Kidney capillary endothelial cell (primary cell): ENCODE data around the gene MAP7D1.
"Not testable (repeated sequence)": the region's sequence is repeated elsewhere in the genome, so short reads cannot be mapped to it uniquely, and the experiment has no call there.

Experiments
- DNase-seq: peaks from one replicate; pipeline ENCODE4 v3.0.0-alpha.2; 2018; ENCODE audit warnings: low spot score

Gene MAP7D1

DNA sequence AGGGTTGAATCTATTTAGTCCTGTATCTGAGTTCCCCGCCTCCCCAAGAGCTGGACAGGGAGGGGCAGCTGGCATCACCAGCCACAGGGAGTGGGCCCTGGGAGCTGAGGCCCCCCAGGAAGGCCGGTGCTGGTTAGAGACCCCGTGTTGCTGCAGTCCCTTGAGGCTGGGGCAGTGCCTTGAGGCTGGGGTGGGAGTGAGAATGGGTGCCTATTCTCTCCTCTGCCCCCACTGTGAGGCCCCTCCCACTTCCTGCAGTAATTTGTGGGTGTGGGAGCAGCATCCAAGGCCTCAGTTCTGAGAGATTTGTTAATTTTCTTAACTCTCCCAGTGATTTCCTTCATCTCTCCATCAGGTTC, 4.1 kb upstream of the MAP7D1 start:
- DNase-seq = no peak

DNA sequence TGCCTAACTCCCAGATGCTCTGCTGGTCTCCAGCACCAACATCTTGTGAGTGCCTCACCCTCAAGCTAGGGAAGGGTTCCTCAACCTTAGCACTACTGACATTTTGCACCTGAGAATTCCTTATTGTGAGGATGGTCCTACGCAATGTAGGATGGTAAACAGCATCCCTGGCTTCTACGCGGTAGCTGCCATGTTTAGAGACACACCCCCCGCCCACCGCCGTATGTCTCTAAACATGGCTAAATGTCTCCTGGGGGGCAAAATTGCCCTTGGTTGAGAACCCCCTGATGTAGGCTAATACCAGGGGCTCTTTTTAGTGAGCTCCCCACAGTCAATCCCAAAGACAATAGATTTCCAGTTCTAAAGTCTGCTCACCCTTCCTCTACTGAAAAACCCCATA, 2.5 kb upstream of the MAP7D1 start:
- no peak for DNase-seq

DNA sequence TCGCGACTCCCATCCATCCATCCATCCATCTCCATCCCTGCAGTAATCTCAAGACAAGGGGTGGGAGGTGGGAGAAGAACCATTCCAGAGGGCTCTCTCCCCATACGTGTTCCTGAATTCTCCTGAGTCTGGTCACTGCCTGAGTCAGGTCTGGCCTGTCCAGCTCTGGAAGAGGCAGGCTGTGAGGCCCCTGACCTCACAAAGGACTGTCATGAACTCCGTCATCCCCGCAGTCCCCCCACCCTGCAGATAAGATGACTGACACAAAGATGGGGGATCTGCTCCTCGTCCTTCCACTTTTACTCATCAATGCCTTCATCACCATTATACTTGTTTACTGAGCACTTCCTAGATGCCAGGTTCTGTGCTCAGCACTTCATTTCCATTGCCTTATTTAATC, 1.6 kb upstream of the MAP7D1 start:
- no peak for DNase-seq

DNA sequence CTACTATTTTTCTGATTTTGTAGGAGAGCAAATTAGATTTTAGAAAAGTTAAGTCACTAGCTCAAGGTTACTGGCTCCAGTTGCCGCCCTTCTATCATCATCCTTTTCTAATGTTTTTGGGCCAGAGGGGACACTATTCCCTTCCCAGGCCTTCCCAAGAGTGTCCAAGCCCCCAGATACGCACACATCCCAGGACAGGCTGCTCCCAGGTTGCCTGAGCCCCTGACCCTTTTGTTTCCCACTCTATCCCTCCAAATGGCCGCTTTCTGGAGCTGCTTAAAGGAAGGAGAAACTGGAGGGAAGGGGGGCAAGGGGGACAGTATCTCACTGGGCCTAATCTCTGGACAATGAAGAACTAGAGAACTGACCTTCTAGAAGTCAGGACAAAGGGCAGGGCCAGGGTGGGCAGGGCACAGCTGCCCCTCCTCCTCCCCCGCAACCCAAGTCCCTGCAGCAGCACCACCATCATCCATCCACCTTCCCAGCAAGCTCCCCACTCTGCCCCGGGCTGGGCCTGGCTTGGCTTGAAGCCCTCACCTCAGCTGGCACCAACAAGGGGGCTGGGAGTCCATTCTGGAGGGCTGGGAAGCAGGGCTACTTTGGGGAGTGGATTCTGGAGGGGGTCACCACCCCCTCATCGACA, 1.1 kb upstream of the MAP7D1 start:
- DNase-seq = no peak

DNA sequence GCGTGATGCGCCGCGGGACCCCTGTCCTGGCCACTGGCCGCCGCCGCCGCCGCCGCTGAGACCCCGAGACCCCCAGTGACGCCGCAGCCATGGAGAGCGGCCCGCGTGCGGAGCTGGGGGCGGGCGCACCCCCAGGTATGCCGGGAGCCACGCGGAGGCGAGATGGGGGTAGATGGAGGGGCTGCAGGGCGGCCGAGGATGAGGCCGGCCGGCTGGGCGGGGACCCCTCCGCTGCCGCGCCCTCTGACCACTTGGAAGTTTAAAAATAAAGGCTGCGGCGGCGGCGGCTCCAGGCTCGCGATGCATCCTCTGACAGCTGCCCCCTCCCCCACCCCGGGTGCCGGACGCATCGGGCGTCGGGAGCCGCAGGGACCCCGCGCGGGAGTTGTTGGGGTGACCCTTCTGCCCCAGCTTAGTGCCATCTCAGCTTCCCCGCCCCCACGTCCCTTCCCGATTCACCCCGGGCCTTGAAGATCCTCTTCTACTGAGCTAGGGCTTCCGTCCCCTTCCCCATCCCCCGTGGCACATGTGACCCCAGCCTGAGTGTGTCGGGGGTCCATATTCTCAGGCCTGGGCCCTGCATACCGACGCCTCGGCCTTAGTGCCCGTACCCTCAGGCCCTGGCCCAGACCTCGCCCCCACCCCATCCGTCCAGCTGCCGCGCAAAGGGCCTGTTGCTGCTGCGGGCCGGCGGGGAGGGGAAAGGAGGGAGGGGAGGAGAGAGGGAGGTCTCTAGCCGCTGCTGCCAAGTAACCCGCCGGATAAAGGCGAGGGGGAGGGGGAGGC, 562 bp downstream of the MAP7D1 start:
- no peak for DNase-seq

DNA sequence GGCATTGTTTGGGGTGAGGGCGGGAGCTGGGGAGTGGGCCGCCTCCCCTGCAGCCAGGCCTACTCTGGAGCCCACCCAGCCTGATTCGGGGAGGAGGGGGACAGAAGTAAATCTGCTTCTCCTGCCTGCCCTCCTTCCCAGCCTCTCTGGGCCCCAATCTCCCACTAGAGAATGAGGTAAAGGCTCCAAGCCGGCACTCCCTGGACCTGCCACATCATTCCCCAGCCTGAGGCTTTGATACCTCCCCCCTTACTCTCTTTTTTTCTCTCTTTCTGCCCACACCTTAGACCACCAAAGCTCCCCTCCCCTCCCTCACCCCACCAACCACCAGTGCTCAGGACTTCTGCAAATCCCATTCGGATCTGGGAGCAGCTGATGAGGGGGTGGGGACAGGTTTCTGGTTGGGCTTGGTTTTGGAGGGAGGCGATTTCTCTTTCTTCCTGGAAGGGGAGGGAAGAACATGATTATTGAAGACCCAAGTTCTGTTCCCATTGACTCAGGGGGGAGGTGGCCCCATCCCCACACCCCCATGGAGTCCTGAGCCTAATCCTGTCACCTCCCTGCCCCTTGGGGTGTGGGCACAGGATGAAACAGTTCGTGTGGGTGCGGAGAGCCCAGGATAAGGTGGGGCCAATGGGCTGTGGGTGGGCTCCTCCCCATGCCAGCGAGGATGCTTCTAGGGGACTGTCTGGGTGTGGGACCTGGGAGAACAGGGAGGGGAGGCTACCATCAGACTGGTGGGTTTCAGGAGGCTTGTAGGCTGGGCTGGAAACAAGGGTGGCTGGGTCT, 1.3 kb downstream of the MAP7D1 start:
- DNase-seq = no peak

- no peak for DNase-seq
These were observed 2.2 kb downstream of the MAP7D1 start for GRCh38 chr1:36157973-36158826.

GRCh38 chr1:36158827-36159252, 2.9 kb downstream of the MAP7D1 start:
- DNase-seq = not testable (repeated sequence)

GRCh38 chr1:36159614-36160387, 3.8 kb downstream of the MAP7D1 start:
- no peak for DNase-seq

DNA sequence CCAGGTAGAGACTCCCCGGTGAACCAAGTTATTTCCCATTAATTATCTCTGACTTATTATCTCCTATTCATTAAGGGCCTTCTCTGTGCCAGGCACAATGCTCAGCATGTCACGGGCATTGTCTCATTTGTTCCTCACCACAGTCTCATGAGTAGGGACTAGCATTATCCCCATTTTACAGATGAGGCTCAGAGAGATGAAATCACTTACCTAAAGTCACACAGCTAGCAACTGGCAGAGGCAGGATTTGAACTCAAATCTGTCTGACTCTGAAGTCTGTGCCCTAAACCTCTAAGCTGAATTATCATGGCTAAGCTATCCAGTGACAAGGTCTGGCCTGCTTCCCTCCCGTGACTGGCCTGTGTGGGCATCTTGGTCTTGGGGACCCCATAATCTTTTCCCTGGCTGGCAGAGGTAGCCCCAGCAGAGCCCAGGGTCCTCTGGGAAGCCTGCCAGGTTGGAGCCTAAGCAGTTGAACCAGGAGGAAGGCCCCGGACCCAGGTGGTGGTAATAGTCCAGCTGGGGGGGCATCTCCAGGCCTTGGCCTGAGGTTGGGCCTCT, 4.5 kb downstream of the MAP7D1 start:
- no peak for DNase-seq

GRCh38 chr1:36160949-36161485, 5.1 kb downstream of the MAP7D1 start:
- DNase-seq = no peak

GRCh38 chr1:36161641-36162531, 5.9 kb downstream of the MAP7D1 start:
- DNase-seq = no peak

DNA sequence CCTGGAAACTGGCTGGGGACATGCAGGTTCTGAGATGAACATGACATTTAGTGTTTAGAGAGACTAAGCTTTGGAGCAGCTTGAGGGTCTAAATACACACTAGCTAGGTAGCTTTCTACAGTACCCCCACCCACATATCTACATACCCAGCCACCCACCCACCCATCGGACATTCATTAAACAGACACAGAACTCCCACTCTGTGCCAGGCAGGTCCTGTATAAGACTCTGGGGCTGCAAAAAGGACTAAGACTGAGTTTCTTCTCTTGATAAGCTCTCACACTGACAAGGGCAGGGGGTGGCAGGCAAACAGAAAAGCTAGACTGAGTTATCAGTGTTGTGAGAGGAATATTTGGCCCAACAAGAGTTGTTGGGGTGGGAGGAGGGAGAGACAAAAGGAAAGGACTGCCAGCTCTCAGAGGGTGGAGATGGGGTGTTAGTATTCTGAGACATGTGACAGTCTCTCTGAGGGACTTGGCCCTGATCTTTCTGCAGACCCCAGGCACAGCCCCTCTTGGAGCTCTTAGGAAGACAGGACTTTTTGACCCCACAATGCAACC, 6.8 kb downstream of the MAP7D1 start:
- no peak for DNase-seq

DNA sequence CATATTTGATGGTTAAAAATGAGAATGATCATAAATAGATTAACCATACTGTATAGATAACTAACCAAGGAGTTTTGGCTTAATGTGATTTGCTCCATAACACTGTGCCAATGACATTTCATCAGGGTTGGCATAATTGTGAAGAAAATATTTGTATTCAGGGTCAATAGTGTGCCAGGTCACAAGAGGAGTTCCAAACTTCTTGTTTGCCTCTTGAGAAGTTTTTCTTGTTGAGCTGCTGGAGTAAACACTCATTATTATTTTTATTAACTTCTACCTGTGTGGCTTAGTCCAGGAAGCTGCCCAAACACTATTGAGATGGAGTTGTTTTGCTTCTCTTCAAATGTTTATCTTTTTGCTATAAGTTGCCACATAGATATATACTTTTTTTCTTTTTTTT, 7.5 kb downstream of the MAP7D1 start:
- no peak for DNase-seq

- DNase-seq = no peak
These were observed 8.4 kb downstream of the MAP7D1 start for GRCh38 chr1:36164361-36164760.

DNA sequence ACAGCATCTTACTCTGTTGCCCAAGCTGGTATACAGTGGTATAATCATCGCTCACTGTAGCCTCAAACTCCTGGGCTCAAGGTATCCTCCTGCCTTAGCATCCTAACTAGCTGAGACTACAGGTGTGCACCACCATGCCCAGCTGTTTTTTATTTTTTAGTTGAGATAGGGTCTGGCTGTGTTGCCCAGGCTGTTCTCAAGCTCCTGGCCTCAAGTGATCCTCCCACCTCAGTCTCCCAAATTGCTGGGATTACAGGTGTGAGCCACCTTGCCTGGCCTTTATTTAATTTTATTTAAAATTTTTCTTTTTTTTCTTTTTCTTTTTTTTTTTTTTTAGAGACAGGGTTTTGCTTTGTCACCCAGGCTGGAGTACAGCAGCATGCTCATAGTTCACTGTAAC, 9.2 kb downstream of the MAP7D1 start:
- DNase-seq = no peak

- no peak for DNase-seq
These were observed 10.2 kb downstream of the MAP7D1 start for GRCh38 chr1:36166136-36166535.

GRCh38 chr1:36166938-36167905, 11.3 kb downstream of the MAP7D1 start:
- no peak for DNase-seq
